ENCODE results near the gene RPL27A. TPM values are rescaled to one million over a fixed set of nuclear protein-coding genes. Genes with fewer than 3 reads are reported as not detected.
A peak's percentile ranks its signal among the peaks of the same experiment; 100 is the strongest.

Gene RPL27A
- total and polyA plus RNA-seq, 2 of the 8 experiments (the other 6 are each of a cell fraction or from before 2014, with no cell fraction given): 1,756 to 1,777 TPM

DNA sequence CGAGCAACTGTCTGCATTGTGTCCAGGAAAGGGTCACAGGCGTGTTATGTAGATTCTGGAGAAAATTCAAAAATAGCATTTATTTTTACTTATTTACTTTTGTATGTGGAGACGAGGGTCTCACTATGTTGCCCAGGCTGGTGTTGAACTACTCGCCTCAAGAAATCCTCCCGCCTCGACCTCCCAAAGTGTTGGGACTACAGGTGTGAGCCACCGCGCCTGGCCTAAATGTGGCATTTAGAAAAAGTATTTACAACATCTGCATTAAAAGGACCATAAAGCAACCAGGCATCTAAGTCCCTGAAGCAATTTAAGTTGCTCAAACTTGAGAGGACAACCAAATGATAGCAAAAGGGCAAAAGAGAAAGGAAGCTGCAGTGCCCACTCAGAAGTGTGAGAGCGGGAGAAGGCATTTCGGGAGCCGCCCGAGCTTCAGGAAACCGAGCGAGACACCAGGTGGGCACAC lies 722 bp upstream of the RPL27A start:
- Histone ChIP-seq H3K79me2 (ENCODE audit: control insufficient read depth in 1 of 2, insufficient read depth in 2 of 2, low read length in 2 of 2) (peaks cover 8 to 32% of the 10 kb centered on the region in 2 experiments), H2BK12ac (ENCODE audit: low read depth, low read length) (peak overlapping the region; percentile 90; the same call in 1 of the 2 replicates), H3K4me2 (ENCODE audit: insufficient read depth in 1 of 2, low read depth in 2 of 2, low read length in 2 of 2) (peak overlapping the region; percentile 65 to 99), H3K56ac (replicated peaks; ENCODE audit: insufficient read length, low read depth, low read length) (peak overlapping the region; percentile 95), H3K4me1 (replicated peaks in 1 of 4; ENCODE audit: control insufficient read depth in 3 of 4, insufficient read depth in 4 of 4, low read length in 3 of 4) (peaks cover 0 to 8% (median 4%) of the 10 kb centered on the region in 4 experiments; a peak in 4 of 7 replicates), H2AK5ac (ENCODE audit: low read depth, low read length) (0 out of 2 replicates have a peak overlapping the region, but pooled peaks have one; percentile 88), H4K8ac (ENCODE audit: extremely low read depth, insufficient read depth, low read length) (peak overlapping the region; percentile 99; the same call in 1 of the 2 replicates), H3K4ac (replicated peaks; ENCODE audit: insufficient read length, low read depth, low read length) (peak overlapping the region; percentile 98), H3K18ac (ENCODE audit: extremely low read depth, low read length) (peak overlapping the region; percentile 100), H2BK5ac (ENCODE audit: low read depth, low read length) (peak overlapping the region; percentile 98), H3K23ac (ENCODE audit: insufficient read length) (no peak overlapping the region), H2BK120ac (replicated peaks; ENCODE audit: low read depth, low read length) (no peak overlapping the region), H3K9me3 (ENCODE audit: insufficient read depth in 2 of 2, low read depth in 1 of 2, low read length in 1 of 2) (no peaks in the 10 kb centered on the region), H4K91ac (replicated peaks; ENCODE audit: insufficient read length, low read length) (no peak overlapping the region), H4K20me1 (replicated peaks in 1 of 2; ENCODE audit: control insufficient read depth in 1 of 2, insufficient read depth in 2 of 2, low read length in 2 of 2) (peaks cover 0 to 14% of the 10 kb centered on the region in 2 experiments), H3K36me3 (ENCODE audit: control insufficient read depth in 2 of 4, insufficient read depth in 4 of 4, low read length in 3 of 4) (peaks cover 17 to 36% (median 31%) of the 10 kb centered on the region in 4 experiments), H2BK20ac (ENCODE audit: low read length) (no peak overlapping the region), H4K5ac (ENCODE audit: insufficient read length, low read depth, low read length) (peak overlapping the region; percentile 99), H3K23me2 (ENCODE audit: low read depth, low read length) (peaks cover 10% of the 10 kb centered on the region), H3K9ac (replicated peaks in 1 of 4; ENCODE audit: extremely low read depth in 1 of 4, low read depth in 3 of 4, low read length in 3 of 4) (peak overlapping the region; percentile 93 to 99 (median 98)), H2AFZ (ENCODE audit: low read length) (no peak overlapping the region), H2BK15ac (ENCODE audit: low read length) (no peak overlapping the region), H3K79me1 (ENCODE audit: low read depth, low read length) (0 out of 2 replicates have a peak, but pooled peaks cover 4% of the 10 kb centered on the region), H3K4me3 (ENCODE audit: extremely low read depth in 1 of 4, insufficient read depth in 2 of 4, low read depth in 3 of 4, low read length in 4 of 4) (peak overlapping the region; percentile 87 to 98 (median 97)), H3K14ac (ENCODE audit: insufficient read length) (no peak overlapping the region), H3K27me3 (replicated peaks in 1 of 4; ENCODE audit: control insufficient read depth in 3 of 4, extremely low read depth in 1 of 4, insufficient read depth in 3 of 4, low read length in 3 of 4) (no peaks in the 10 kb centered on the region), H3K27ac (ENCODE audit: low read depth, low read length) (peak overlapping the region; percentile 96)
- FAIRE-seq (no peak), DNase-seq (ENCODE audit: low read depth in 1 of 2, low spot score in 2 of 2) (no peak)
- POLR2A ChIA-PET (ENCODE audit: partially characterized antibody): interaction anchor here (0.7 to 8.5 kb wide), 40 partner anchors 9 to 704 kb away, joined by 3 to 143 read pairs (median 5); partner anchors contain the start of gene STK33
- WGBS, 2 experiments (ENCODE audit: extremely low coverage in 1 of 2, insufficient coverage in 1 of 2, insufficient read length in 1 of 2, insufficient replicate concordance in 2 of 2, low coverage in 1 of 2, low lambda C conversion rate in 2 of 2, missing lambda C conversion rate in 1 of 2): 37% methylated on average over 14 of the region's 14 CpGs; no CpG with 5 or more reads in 1 of the 2 experiments
- TF ChIP-seq KDM1A (IDR thresholded peaks at IDR 0.05; ENCODE audit: borderline replicate concordance, low read length): peak; percentile 81; the same call in 1 of the 2 replicates
- peak; percentile 1 for TF ChIP-seq KDM4A (IDR thresholded peaks at IDR 0.05; ENCODE audit: low read depth, low read length, severe bottlenecking)
- no peak for TF ChIP-seq GABPA (IDR thresholded peaks at IDR 0.05; ENCODE audit: borderline replicate concordance, insufficient read depth, low read length)
- CTCF ChIA-PET (ENCODE audit: partially characterized antibody): interaction anchor here (0.8 to 2.0 kb wide), 7 partner anchors 10 to 129 kb away, joined by 3 to 5 read pairs (median 3); a partner anchor contains a TSS

Measured in H1 (cell line).